NCI-H510A (cell line): ENCODE data around the gene KISS1R.

Experiments
- DNase-seq: peaks from one replicate; lab custom pipeline; 2025; lab: John Stamatoyannopoulos, UW

The KISS1R gene

GRCh38 chr19:920051-920864 lies 3.1 kb downstream of the KISS1R start:
- no peak for DNase-seq

DNA sequence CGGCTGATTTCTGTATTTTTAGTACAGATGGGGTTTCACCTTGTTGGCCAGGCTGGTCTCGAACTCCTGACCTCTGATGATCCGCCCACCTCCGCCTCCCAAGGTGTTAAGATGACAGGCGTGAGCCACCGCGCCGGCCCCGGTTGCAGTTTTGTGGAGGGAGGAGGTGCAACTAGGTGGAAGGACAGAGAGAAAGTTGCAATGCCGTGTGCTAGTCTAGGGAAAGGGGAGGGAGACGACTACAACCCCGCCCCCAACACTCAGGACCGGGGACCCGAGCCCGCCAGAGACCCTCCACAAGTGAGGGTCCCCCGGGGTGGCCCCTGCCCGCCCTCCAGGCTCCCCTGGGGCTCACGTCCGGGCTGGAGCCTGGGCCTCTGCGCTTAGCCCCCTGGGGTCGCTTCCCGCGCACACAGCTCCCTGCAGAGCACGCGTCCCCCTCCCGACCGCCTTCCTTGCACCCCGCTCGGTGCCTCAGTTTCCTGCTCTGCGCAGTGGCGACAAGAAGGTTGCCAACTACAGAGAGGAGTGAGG lies 7.5 kb downstream of the KISS1R start:
- no peak for DNase-seq

- no peak for DNase-seq
Observed at GRCh38 chr19:925087-925525, 8.0 kb downstream of the KISS1R start.

GRCh38 chr19:925526-926322 lies 8.6 kb downstream of the KISS1R start, which contains the start of gene ARID3A:
Gene ARID3A (plus strand): TSS chr19:926035. CDS start chr19:929529, 3,494 bp downstream.
- no peak for DNase-seq

DNA sequence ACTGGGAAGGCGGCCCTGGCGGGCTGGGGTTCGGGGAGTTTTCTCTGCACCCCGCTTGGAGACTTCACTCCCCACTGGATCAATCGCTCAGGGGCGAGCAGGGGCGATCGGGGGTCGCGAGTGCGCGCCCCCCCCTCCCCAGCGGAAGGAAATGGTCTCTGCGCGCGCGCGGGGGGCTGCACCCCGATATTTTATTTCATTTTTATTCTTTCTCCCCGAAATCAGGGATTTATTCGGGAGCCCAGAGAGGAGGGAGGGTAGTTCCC lies 9.1 kb downstream of the KISS1R start:
- no peak for DNase-seq

- DNase-seq = no peak
Observed at GRCh38 chr19:926589-927350, 9.6 kb downstream of the KISS1R start.

DNA sequence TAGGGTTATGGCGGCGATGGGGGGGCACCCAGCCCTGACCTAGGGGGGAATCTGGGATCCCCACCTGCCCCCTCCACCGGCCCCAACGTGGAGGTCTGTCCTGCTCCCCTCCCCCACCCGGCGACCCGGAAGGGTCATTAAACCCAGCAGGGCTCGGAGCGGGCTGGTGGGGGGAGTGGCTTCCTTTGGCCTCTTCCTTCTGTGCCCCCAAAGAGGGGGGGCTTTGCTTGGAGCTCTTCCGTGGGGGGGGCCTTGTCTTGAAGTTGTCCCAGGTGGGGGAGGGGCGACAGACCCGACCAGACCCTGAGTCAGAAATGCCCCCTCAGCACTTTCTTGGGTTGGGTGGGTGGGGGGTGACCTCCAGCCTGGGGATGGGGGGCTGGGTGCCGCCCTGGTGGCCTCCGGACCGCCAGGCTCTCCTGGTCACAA lies 10.2 kb downstream of the KISS1R start:
- no peak for DNase-seq

DNA sequence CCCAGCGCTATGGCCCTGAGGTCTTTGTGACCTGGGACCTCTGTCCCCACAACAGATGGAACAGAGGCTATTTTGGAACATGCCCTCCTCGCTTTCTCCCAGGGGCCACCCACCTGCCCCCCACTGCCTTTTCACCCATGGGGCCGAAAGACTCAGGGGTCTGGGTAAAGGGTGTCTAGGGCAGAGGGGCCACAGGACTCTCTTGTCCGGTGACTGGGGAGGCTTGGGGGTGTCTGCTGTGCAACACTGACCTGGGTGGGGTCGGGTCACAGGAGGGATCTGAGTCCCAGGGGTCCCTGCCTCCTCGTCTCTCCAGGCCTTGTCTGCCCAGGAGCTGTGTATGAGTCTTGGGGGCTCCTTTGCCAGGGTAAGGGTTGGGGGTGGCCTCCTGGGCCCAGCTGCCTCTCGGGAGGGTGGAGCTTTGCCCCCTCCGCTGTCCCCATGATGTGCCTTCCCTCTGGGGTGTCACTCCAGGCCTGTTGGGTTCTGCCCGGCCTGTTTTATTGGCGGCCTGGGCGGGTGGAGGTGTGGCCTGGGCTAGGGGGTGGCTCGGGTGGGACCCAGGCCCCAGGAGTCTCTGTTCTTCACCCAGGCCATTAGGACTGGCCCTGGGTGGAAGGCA lies 10.8 kb downstream of the KISS1R start:
- DNase-seq = no peak

DNA sequence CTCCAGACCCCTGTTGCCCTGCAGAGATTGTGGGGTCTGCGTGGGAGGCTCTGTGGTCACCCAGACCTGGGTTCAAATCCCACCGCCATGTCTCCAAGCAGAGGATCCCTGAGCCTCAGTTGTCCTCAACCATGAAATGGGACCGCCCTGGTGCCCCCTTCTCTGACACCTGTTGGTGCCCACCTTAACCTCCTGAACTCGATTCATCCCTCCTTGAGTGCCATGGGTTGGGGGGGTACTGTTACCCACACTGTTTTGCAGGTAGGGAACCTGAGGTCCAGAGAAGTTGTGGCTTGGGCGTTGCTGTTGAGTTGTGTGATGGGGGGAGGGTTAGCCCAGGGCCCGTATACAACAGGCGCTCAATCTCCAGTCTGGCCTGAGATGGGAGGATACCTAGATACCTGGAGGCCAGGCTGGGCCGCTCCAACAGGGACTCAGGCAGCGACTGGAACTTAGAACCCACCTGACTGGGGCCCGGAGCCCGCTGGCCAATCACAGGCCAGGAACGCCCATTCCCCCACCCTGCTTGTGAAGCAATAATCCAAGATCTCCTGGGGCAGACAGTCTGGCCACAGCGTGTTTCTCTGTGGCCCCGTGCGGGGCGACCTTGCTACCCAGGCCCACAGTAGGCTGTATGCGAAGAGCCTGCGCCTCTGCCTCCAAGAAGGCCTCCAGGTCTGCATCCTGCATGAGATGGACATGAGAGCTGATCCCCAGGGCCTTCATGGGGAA lies 11.5 kb downstream of the KISS1R start:
- DNase-seq = no peak

- DNase-seq = no peak
Observed at GRCh38 chr19:929203-929890, 12.2 kb downstream of the KISS1R start.

DNA sequence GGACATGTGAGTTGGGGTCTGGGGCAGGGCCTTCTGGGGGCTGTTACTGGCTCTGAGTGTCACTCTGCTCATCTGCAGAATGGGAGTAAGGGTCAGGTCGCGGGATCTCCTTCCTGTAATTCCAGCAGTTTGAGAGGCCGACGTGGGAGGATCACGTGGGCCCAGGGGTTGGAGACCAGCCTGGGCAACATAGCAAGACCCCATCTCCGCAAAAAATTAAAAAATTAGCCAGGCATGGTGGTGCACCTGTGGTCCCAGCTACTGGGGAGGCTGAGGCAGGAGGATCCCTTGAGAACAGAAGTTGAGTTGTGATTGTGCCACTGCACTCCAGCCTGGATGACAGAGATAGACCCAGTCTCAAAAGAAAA lies 12.7 kb downstream of the KISS1R start:
- no peak for DNase-seq

- DNase-seq = no peak
Observed at GRCh38 chr19:931860-932647, 14.9 kb downstream of the KISS1R start.

DNA sequence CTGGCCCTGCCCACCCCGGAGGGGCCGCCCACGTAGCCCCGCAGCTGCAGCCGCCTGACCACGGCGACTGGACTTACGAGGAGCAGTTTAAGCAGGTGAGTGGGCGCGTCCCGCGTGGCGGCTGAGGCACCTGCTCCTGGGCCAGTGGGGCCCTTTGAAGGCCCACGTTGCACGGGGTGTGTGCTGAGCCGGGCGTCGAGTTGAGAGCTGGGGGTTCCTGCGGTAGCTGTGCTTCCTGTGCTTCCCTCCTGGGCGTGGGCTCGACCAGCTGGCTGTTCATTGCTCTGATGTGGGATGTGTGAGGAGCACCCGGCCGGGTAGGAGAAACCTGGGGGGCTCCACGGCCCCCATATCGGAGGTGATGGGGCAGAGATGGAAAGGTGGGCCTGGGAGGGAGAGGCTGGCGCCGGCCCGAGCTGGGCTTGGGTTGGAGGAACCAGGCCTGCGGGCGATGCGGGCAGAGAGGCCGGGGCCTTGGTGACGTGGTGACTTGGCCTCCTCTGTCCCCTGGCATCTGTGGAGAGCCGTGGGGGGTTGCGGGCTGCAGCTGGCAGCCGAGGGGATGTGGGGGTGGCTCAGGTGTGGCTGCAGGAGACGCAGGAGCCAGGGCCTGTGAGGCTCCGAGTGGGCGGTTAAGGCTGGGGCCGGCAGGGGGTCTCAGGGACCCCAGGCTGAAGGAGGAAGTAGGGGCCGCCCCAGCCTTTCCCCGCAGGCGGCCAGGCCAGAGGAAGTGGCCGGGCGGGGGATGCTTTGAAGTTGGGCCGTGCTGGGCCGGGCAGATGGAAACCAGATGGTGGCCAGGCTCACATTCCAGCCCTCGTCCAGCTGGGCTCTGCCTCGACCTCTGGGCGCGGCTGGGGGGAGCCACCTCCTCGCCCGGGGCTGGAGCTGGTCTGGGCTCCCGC lies 15.8 kb downstream of the KISS1R start:
- DNase-seq = no peak

GRCh38 chr19:933553-933882 lies 16.4 kb downstream of the KISS1R start:
- no peak for DNase-seq

DNA sequence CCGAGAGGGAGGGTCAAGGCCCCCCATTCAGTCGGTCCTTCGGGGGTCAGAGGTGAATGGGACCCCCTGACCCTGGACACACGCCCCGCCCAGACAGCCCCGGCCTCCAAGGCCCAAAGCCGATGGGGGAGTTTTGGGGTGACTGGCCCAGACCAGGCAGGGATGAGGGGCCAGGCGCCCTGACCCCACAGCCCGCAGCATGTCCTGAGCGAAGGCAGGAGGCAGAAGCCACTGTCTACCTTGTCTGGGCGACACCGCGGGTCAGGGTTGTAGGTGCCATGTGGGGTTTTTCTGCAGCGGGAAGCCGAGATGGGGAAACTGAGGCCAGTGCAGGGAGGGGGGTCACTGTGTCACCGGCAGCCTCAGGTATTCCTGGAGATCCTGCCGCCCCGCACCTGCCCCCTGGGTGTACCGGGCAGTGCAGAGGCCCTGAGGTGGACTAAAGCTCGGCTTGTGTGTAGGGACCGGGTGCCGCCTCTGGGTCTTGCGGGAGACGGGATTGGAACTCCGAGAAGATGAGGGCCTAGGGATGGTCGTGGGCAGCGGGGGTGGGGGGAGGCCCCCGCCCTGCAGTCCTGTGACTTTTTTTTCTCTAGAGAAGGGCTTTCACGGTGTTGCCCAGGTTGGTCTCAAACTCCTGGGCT lies 17.2 kb downstream of the KISS1R start:
- DNase-seq = no peak

DNA sequence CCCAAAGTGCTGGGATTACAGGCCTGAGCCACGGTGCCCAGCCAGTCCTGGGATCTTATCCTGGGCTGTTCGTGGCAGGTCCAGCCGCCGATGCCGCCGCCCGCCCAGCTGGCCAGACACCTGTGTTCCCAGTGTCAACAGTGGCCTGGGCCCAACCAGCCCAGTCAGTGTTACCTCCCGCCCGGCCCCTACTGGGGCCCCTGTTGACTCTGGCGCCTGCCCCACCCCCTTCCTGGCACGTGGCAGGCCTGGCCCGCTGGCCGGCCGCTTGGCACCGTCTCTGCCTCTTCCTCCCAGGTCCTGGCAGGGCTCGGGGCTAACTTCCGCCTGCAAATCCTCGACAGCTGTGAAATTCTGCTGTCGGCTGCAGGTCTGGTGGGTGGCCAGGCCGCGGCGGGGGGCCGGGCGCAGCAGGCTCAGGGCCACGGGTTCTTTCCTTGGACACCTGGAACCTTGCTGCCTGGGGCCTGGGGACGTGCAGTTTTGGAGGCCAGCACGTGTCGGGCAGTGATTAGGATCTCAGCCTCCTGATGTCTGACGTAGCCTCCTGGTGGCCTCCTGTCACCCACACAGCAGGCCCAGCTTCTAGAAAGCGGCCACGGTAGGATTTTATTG lies 17.8 kb downstream of the KISS1R start:
- DNase-seq = no peak

DNA sequence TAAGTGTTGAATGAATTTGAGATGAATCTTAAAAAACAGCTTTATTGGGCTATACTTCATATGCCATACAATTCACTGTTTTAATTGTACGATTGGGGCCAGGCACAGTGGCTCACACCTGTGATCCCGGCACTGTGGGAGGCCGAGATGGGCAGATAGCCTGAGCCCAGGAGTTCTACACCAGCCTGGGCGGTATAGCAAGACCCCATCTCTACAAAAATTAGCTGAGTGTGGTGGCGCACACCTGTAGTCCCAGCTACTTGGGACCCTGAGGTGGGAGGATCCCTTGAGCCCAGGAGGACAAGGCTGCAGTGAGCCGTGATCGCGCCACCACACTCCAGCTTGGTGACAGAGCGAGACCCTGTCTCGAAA lies 19.0 kb downstream of the KISS1R start:
- no peak for DNase-seq

- DNase-seq = no peak
Observed at GRCh38 chr19:937259-937694, 20.1 kb downstream of the KISS1R start.
